Airway epithelial cell (primary cell): ENCODE measurements around the gene LYPD5. TPM values are rescaled to one million over a fixed set of nuclear protein-coding genes. Genes with fewer than 3 reads are reported as not detected.

Source experiments
- total RNA-seq: library from RNA; depleted of rRNA; stranded (reverse); fragments of >200 nt; gene quantifications from 2 replicates; pipeline ENCODE4 v1.2.3, GENCODE V29; 2015

The LYPD5 gene
- 3.1 and 6.5 TPM in 2 replicates for total RNA-seq

GRCh38 chr19:43802216-43802951 is at the start of gene LYPD5:
LYPD5 (minus strand) TSS chr19:43802447; CDS start chr19:43802380, 67 bp downstream.

GRCh38 chr19:43826787-43827754 is 24.8 kb upstream of the LYPD5 start, which contains the start of gene ZNF283:
ZNF283 (plus strand) TSS chr19:43827321; CDS start chr19:43833505, 6,184 bp downstream.

GRCh38 chr19:43780706-43781525 is 21.3 kb downstream of the LYPD5 start, which contains the start of gene KCNN4:
KCNN4 (minus strand) TSS chr19:43780973; CDS start chr19:43780861, 112 bp downstream.

GRCh38 chr19:43754503-43755255 is 47.6 kb downstream of the LYPD5 start, which contains the start of gene SMG9:
SMG9 (minus strand) TSS chr19:43754962; CDS start chr19:43750741, 4,221 bp downstream.

Other genes starting within 250 kb of the LYPD5 start
- gene XRCC1, start 226.9 kb downstream of the LYPD5 start, total RNA-seq = 23.2 and 28.4 TPM in 2 replicates
- 0.98 and 7.4 TPM in 2 replicates for gene PINLYP, start 226.6 kb downstream of the LYPD5 start, total RNA-seq
- 16.9 and 23.2 TPM in 2 replicates for gene IRGQ, start 206.3 kb downstream of the LYPD5 start, total RNA-seq
- gene ZNF576, start 205.9 kb downstream of the LYPD5 start, total RNA-seq = 10.9 and 12.2 TPM in 2 replicates
- not detected in 2 replicates for gene SRRM5, start 190.4 kb downstream of the LYPD5 start, total RNA-seq
- 20.9 and 21.7 TPM in 2 replicates for gene ZNF428, start 182.8 kb downstream of the LYPD5 start, total RNA-seq
- 13.9 and 18.8 TPM in 2 replicates for gene CADM4, start 162.6 kb downstream of the LYPD5 start, total RNA-seq
- 60.3 and 68.0 TPM in 2 replicates for gene PLAUR, start 132.3 kb downstream of the LYPD5 start, total RNA-seq
- gene IRGC, start 86.4 kb downstream of the LYPD5 start, total RNA-seq = not detected in 2 replicates
- 11.8 and 13.7 TPM in 2 replicates for gene SMG9, start 47.5 kb downstream of the LYPD5 start, total RNA-seq
- 11.5 and 12.9 TPM in 2 replicates for gene KCNN4, start 21.5 kb downstream of the LYPD5 start, total RNA-seq
- 2.0 and 4.7 TPM in 2 replicates for gene ZNF283, start 24.9 kb upstream of the LYPD5 start, total RNA-seq
- gene ZNF404, start 81.5 kb upstream of the LYPD5 start, total RNA-seq = 0.92 and 0.93 TPM in 2 replicates
- 2.7 and 5.4 TPM in 2 replicates for gene ZNF45, start 132.8 kb upstream of the LYPD5 start, total RNA-seq
- gene ZNF221, start 148.8 kb upstream of the LYPD5 start, total RNA-seq = 0.79 and 1.8 TPM in 2 replicates
- 2.8 and 4.7 TPM in 2 replicates for gene ZNF155, start 181.7 kb upstream of the LYPD5 start, total RNA-seq
- gene ZNF230, start 200.5 kb upstream of the LYPD5 start, total RNA-seq = 1.3 and 1.4 TPM in 2 replicates
- gene ZNF222, start 222.9 kb upstream of the LYPD5 start, total RNA-seq = 1.3 and 4.5 TPM in 2 replicates
- 1.9 and 2.9 TPM in 2 replicates for gene ZNF223, start 249.6 kb upstream of the LYPD5 start, total RNA-seq